Activated CD4-positive, alpha-beta T cell treated with anti-CD3 and anti-CD28 coated beads, Interleukin-2, amount 50 U/mL, for 4 hours (primary cell): Measurements from ENCODE around the gene KCNMB1.

Experiments used
- DNase-seq, 2 experiments: peaks; one replicate each; pipeline ENCODE4 v3.0.0-alpha.2; 2020

KCNMB1 gene

DNA sequence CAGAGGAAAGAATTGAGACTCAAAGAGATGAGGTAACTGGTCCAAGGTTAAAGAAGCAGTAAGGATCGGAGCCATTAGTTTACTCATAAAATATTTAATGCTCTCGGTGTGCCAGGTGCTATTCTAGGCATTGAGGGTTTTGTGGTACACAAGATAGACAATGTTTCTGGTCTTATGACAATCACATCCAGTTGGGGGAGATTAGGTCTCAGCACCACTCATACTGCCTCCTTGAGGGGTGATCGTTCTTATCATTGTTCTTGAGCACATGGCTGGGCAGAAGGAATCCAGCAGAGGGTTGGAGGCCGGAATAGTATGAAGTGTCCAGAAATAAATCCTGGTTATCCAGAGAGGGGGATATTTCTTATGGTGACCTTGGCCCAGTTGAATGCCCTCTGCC, 50.9 kb downstream of the KCNMB1 start:
- DNase-seq, result no peak

DNA sequence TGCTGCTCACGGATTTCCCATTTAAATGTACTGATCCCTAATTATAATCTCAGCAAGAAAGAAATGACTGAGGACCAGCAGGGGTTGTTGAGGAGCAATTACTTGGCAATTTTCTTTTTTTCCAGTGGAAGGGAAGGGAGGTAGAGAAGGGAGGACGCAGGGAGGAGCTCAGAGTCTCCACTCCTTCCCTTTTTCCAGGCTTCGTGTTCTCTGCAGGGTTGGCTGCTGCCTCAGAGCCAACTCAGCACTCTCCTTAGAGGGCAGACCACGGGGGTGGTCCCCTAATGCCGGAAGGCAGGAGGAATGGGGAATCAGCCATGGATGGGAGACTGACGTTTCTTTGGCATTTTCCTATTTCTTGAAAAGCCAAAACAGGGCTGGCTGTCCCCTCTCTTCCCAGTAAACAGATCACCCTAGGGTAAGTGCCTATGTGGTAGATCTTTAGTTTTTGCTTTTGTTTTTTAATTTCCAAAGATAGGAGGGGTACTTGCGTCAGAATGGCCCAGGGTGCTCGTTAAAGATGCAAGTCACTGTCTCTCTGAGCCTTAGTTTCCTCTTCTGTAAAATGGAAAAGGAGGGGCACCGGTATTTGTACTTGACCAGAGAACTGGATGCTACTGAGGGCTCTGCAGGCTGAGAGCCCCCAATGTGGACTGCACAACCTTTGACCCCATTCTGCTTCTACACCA, 52.0 kb downstream of the KCNMB1 start:
- DNase-seq, result no peak

- no peak for DNase-seq
Observed at GRCh38 chr5:170336065-170336464, 53.1 kb downstream of the KCNMB1 start.

- DNase-seq, result peak in 1 of 2 experiments; percentile 40
Observed at GRCh38 chr5:170334626-170335025, 54.5 kb downstream of the KCNMB1 start.

DNA sequence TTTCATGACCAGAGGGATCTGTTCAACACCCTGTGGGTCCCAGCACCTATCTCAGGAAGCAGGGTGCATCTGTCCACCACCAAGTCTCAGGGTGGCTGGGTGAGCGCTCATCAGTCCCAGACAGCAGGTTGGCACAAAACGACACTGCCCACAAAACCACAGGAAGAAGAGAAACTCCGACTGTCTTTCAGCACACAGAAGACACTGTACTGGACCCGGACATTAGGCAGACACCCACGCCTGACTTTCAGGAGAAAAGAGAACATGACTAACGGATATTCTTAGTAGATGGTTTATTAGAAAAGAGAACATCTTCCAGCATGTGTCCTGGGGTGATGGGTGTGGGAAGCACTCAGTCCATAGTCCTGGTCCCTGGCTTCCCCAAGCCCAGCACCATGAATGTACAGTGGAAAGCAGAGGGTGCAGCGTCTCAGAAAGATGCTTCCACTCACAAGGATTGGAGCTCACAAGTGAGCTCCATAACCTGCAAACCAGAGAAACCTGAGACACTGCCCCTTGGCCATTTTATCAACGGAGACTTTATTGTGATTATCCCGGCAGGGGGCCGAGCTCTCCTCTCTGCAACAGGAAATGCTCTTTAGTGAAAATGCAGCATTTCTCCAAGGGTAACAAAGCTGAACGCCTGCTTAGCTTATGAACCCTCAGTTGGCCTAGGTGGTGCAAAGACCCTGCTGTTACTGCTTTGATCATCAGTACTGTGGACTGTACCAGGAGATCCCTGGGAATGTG, 55.8 kb downstream of the KCNMB1 start:
- DNase-seq, result peak; percentile 71 to 74

GRCh38 chr5:170332058-170332457, 57.1 kb downstream of the KCNMB1 start:
- no peak for DNase-seq

- DNase-seq, result no peak
Observed at GRCh38 chr5:170330568-170331054, 58.6 kb downstream of the KCNMB1 start.

- no peak for DNase-seq
Observed at GRCh38 chr5:170329524-170329923, 59.6 kb downstream of the KCNMB1 start.

DNA sequence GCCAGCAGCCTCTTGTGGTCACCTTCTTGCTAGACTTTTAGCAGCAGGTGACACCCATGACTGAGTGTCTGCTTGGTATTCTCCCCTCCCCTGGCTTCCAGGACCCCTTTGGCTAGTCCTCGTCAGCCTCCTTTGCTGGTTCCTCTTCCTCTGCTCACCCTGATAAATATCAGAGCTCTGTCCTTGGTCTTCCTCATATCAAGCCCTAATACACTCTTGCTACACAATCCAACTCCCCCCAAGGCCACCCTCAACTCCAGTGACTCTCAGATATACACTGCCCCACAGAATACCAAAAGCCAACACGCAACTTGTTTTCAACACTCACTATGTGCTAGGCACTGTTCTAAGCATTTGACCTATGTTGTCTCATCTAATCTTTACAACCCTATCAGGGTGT, 61.3 kb downstream of the KCNMB1 start:
- DNase-seq, result no peak

DNA sequence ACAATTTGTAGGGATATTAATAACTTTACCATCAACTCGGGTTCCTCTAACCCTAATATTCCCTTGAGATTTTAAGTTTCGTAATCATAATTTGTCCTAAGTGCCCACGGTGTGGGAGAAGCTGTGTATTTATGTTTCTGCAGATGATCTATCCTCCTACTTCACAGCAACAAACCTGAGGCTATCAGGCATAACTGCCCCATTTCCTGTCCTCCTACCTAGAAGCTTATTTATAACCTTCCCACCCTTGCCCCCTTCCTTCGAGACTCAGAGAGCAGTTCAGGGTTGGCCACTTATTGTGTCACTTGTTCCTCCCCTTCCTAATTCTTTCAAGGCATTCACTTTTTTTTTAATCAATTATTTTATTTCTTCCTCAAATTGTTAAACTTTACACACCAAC, 62.0 kb downstream of the KCNMB1 start:
- DNase-seq, result no peak
